DMS153 treated with DMSO at 0.1 percent for 48 hours (cell line): ENCODE measurements around the gene FAM240A.

Experiments used
- DNase-seq: peaks from one replicate; lab custom pipeline; 2025; ENCODE audit not compliant: unreplicated experiment; lab: John Stamatoyannopoulos, UW

Gene FAM240A

DNA sequence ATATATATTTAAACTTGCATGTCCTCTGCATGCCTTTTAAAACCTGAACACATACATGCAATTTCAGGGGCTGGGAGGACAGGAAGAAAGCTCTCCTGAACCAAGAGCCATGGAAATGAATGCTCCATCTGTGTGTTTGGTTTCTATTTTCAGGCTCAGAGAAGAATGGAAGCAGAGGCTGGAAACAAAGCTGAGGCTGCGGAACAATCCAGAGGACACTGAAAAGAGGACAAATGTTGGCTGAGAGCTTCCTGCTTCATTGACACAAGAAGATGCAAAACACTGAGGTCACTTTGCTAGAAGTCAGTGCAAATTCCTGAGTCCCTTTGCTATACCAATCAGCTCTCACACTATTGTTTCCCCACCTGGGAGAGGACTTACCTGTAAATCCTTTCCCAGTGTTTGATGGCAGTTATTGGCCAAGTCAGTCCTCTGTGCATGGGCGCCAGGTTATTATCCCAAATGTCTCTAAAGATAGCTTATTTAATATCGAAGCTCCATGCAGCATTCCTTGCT, 12.7 kb downstream of the FAM240A start:
- DNase-seq, result peak; percentile 13

- no peak for DNase-seq
These were observed 13.7 kb downstream of the FAM240A start for GRCh38 chr3:46626039-46626438.

- no peak for DNase-seq
These were observed 14.8 kb downstream of the FAM240A start for GRCh38 chr3:46627078-46627477.

DNA sequence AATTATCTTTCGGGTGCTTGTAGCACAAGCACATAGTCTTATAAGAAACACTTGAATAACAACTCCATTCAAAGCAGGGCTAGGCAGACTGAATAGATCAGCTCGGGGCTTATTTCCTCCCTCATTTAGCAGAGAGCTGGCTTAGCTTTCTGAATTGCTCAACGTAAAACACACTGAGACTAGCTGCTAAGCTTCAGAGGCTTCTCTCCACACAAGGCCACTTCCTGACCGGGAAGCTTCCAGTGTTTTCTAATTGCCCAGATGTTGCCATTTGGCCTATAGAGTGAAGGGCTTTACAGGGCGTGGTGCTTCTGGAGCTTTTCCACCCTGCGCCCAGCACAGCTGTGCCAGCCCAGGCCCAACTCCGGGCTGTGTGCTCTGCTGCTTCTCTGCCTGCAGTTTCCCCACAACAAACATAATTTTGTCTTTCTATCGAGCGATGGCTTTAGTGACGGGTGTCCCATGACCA, 16.6 kb downstream of the FAM240A start:
- no peak for DNase-seq

- peak; percentile 22 for DNase-seq
These were observed 17.5 kb downstream of the FAM240A start for GRCh38 chr3:46629551-46630517.

GRCh38 chr3:46632792-46633191, 20.5 kb downstream of the FAM240A start:
- no peak for DNase-seq

DNA sequence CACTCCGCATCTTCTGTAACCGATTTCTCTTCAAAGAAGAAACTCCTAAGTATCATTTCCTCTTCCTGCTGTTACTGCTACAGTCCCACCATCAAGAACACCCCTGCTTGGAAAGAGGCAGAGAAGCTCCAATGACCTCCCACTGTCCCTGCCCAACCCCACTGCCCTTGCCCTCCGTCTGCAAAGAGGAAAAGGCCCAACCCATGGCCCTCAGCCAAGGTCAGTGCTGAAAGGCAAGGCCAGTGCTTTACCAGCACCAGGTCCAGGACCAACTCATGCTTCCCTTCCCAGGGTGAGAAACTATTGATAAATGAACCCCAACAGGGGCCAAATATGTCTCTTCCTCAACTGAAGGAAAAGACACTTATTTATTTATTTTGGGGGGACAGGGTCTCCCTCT, 22.5 kb downstream of the FAM240A start:
- no peak for DNase-seq

GRCh38 chr3:46639221-46639620, 26.9 kb downstream of the FAM240A start:
- no peak for DNase-seq

DNA sequence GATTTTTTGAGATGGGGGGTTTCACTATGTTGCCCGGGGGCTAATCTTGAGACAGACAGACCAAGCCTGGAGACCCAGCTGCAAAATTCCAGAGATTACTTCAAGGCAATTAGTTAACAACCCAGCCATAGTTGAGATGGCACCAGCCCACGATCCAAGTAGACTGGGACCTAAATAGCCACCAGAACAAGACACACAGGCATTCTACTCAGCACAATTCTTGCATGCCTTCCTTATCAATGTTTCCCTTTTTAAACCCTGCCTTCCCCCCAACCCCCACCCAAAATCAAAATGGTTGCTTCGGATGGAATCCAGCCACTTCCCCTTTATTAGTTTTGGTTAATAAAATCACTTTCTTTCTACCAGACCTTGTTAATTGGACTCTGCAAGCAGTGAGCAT, 28.6 kb downstream of the FAM240A start:
- no peak for DNase-seq

GRCh38 chr3:46642971-46643370, 30.6 kb downstream of the FAM240A start:
- DNase-seq, result no peak

DNA sequence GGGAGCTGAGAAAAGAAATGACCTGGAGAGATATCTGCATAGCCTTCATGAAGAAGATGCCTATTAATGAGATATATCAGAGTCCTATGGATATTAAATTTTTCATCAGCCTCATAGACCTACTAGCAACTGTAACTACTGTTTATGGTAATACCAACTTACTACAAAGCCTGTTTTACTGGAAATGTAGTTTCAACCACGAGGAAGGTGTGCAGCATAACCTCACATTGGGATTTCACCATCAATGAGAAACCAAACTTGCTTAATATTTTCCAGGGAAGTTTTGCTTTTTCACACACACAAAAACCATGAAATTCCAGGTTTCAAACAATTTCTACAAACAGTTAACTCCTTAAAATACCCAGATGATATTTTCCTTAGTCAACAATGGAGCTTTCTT, 31.4 kb downstream of the FAM240A start:
- no peak for DNase-seq

DNA sequence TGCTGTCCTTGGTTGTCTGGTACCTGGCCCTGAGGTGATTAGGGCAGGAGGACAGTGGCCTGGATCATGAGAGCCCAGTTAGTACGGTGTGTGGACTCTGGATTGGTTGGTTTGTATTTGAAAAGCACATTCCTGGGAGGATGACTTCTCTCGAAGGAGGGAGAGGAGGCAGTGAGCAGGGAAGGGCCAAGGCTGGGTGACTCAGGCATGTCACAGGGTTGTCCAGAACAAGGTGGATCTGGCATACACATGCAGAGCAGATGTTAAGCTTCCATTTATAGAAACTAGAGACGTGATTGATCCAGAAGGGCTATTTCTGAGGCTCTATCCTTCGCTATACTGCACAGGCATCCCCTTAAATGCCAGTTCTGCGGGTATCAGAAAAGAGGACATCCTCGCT, 34.4 kb downstream of the FAM240A start:
- no peak for DNase-seq

- no peak for DNase-seq
These were observed 35.8 kb downstream of the FAM240A start for GRCh38 chr3:46648096-46648495.

- no peak for DNase-seq
These were observed 37.1 kb downstream of the FAM240A start for GRCh38 chr3:46649436-46649835.

DNA sequence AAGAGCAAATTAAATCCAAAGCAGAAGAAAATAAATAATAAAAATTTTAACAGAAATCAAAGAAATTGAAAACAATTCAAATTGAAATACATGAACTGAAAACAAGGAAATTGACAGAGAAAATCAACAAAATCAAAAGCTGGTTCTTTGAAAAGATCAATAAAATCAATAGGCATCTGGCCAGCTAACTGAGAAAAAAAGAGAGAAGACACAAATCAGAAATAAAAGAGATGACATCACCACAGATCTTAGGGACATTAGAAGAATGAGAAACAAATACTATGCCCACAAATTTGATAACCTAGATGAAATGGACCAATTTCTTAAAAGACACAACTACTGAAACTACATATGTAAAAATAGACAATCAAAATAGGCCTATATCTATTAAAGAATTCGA, 38.8 kb downstream of the FAM240A start:
- DNase-seq, result no peak

DNA sequence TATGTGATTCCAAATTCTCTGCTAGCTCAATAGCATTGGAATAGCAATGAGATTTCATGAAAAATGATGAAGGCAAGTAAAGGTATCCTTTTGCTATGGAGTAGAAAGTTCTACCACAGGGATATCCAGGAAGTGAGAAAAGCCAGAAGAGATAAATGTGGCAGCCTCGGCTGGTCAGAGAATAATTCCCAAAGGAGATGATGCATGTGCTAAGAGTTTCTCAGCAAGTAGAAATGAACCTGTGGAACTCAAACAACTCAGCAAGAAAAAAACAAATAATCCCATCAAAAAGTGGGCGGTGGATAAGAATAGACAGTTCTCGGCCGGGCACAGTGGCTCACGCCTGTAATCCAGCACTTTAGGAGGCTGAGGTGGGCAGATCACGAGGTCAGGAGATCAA, 42.9 kb downstream of the FAM240A start:
- no peak for DNase-seq

- no peak for DNase-seq
These were observed 44.6 kb downstream of the FAM240A start for GRCh38 chr3:46656778-46657556.

- no peak for DNase-seq
These were observed 47.0 kb downstream of the FAM240A start for GRCh38 chr3:46659285-46659684.

GRCh38 chr3:46660003-46660402, 47.7 kb downstream of the FAM240A start:
- no peak for DNase-seq

GRCh38 chr3:46660543-46661523, 48.5 kb downstream of the FAM240A start:
- no peak for DNase-seq
